ENCODE results near the gene SGSM1.

The SGSM1 gene

DNA sequence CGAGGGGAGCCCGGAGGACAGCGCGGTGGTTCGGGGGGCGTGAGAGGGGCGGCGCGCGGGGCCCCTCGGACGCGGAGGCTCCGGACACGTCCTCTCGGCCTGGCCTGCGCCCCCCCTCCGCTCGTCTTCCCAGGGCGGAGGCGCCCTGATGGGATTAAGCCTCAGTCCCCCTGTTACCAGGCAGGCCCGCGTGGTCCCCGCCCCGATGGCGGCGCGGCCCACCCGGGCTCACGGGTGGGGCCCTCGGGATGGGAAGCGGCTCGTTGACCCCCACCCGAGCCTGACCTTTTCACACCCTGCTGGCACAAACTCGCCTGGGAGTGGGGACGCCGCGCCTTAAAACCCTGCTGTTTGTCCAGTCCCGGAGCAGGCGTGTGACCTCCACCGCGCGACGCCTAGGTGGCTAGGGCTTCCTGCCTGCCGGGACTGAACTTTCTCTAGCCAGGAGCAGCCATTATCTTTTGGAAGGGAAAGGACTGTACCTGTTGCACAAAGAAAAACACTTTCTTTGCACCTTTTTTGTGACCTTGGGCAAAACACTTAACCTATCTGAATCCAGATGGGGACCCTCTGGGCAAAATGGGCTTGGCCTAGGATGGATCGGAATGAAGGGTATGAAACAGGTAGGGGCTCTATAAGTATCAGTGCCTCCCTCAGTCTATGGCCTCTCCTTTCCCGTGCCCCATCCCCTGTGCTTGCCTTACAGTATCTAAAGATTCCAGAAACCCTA is 147.5 kb downstream of the SGSM1 start:
- no peaks in the 10 kb centered on the region for H3K36me3 ChIP-seq (ENCODE audit: control insufficient read depth, insufficient read depth, low read length)
- H3K27me3 ChIP-seq (replicated peaks; ENCODE audit: control insufficient read depth, insufficient read depth, low read length): no peaks in the 10 kb centered on the region; the same call in none of the 2 replicates
- TF ChIP-seq, protein P1, sequence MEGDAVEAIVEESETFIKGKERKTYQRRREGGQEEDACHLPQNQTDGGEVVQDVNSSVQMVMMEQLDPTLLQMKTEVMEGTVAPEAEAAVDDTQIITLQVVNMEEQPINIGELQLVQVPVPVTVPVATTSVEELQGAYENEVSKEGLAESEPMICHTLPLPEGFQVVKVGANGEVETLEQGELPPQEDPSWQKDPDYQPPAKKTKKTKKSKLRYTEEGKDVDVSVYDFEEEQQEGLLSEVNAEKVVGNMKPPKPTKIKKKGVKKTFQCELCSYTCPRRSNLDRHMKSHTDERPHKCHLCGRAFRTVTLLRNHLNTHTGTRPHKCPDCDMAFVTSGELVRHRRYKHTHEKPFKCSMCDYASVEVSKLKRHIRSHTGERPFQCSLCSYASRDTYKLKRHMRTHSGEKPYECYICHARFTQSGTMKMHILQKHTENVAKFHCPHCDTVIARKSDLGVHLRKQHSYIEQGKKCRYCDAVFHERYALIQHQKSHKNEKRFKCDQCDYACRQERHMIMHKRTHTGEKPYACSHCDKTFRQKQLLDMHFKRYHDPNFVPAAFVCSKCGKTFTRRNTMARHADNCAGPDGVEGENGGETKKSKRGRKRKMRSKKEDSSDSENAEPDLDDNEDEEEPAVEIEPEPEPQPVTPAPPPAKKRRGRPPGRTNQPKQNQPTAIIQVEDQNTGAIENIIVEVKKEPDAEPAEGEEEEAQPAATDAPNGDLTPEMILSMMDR (IDR thresholded peaks at IDR 0.05; ENCODE audit: insufficient read depth, low read length, poor library complexity, severe bottlenecking): no peak
- no peak for DNase-seq (ENCODE audit: extremely low read depth, insufficient read length)
- H3K4me3 ChIP-seq (replicated peaks; ENCODE audit: low read depth, low read length): no peak overlapping the region

DNA sequence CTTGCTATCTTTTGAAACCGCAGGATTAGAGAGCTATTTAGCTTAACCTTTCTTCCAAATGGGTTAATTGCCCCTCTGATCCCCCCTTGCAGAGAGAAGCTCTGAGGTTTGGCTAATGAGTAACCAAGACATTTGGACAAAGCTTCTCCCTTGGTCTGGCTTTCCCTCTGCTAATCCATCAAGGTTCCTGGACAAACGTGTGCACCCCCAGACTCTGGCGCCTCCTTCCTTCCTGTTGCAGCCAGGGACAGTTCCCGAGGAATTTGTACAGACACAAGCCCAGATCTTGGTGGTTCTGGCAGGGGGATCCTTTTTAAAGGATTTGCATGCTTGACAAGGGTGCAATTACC is 148.1 kb downstream of the SGSM1 start:
- H3K36me3 ChIP-seq (ENCODE audit: control insufficient read depth, insufficient read depth, low read length): no peaks in the 10 kb centered on the region
- DNase-seq (ENCODE audit: extremely low read depth, insufficient read length): no peak
- no peak overlapping the region for H3K4me3 ChIP-seq (replicated peaks; ENCODE audit: low read depth, low read length)
- no peaks in the 10 kb centered on the region; the same call in none of the 2 replicates for H3K27me3 ChIP-seq (replicated peaks; ENCODE audit: control insufficient read depth, insufficient read depth, low read length)
- TF ChIP-seq, protein P1 (IDR thresholded peaks at IDR 0.05; ENCODE audit: insufficient read depth, low read length, poor library complexity, severe bottlenecking): no peak

DNA sequence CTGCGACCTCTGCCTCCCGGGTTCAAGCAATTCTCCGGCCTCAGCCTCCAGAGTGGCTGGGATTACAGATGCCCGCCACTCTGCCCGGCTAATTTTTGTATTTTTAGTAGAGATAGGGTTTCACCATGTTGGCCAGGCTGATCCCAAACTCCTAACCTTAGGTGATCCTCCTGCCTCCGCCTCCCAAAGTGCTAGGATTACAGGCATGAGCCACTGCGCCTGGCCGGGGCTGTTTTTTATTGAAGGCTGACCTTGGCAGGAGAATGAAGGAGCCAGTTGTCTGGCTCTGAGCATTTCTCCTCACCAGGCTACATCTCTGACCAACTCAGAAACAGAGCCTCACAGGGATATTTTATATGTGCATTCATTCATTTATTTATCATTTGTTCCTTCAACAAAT is 148.8 kb downstream of the SGSM1 start:
- H3K36me3 ChIP-seq (ENCODE audit: control insufficient read depth, insufficient read depth, low read length): no peaks in the 10 kb centered on the region
- no peaks in the 10 kb centered on the region; the same call in none of the 2 replicates for H3K27me3 ChIP-seq (replicated peaks; ENCODE audit: control insufficient read depth, insufficient read depth, low read length)
- no peak for DNase-seq (ENCODE audit: extremely low read depth, insufficient read length)
- H3K4me3 ChIP-seq (replicated peaks; ENCODE audit: low read depth, low read length): no peak overlapping the region
- TF ChIP-seq, protein P1 (IDR thresholded peaks at IDR 0.05; ENCODE audit: insufficient read depth, low read length, poor library complexity, severe bottlenecking): no peak

DNA sequence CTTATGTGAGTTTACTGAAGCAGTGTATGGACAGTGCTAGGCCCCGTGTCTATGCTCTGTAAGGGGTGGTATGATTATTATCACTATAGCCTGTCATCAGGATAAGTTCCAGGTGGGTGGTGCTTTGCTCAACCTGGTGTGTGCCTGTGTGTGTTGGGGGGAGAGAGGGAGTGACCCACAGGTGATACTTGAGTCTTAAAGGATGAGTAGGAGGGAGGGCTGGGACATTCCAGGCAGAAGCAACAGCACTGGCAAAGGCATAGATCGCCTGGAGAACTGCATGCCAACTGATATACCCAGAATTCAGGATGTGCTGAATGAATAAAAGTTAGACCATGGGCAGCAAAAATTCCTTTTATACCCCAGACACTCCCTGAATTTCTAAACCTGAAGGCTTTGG is 151.0 kb downstream of the SGSM1 start:
- no peaks in the 10 kb centered on the region; the same call in none of the 2 replicates for H3K27me3 ChIP-seq (replicated peaks; ENCODE audit: control insufficient read depth, insufficient read depth, low read length)
- TF ChIP-seq, protein P1 (IDR thresholded peaks at IDR 0.05; ENCODE audit: insufficient read depth, low read length, poor library complexity, severe bottlenecking): no peak
- no peak overlapping the region for H3K4me3 ChIP-seq (replicated peaks; ENCODE audit: low read depth, low read length)
- no peak for DNase-seq (ENCODE audit: extremely low read depth, insufficient read length)
- no peaks in the 10 kb centered on the region for H3K36me3 ChIP-seq (ENCODE audit: control insufficient read depth, insufficient read depth, low read length)

DNA sequence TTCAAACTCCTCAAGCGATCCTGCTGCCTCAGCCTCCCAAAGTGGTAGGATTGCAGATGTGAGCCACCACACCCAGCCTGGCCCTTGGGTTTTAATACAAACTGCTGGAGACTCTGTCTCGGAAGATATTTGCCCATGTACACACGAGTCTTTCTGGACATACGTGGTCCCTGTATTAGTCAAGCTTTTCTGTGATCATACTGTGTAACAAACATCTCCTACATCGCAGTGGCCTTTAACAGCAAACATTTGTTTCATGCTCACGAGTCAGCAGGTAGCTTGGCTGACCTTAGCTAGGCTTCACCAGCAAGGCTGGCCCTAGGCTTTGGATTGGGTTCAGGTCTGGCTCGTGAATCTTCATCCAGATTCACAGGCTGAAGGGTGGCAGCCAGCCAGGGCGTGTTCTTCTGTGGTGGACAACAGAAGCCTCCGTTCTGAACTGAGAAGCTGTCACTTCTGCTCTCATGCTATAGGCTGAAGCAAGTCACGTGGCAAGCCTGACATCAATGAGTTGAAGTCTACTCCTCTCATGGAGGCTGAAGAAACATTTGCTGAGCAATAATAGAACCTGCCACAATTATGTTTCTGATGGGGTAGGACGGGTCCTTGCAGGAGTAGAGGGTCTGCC is 155.3 kb downstream of the SGSM1 start:
- TF ChIP-seq, protein P1 (IDR thresholded peaks at IDR 0.05; ENCODE audit: insufficient read depth, low read length, poor library complexity, severe bottlenecking): no peak
- no peak for DNase-seq (ENCODE audit: extremely low read depth, insufficient read length)

More for the DNA sequence above, 155.3 kb downstream of the SGSM1 start:
- Histone ChIP-seq H3K36me3 (ENCODE audit: control insufficient read depth, insufficient read depth, low read length) (no peaks in the 10 kb centered on the region), H3K4me3 (replicated peaks; ENCODE audit: low read depth, low read length) (no peak overlapping the region), H3K27me3 (replicated peaks; ENCODE audit: control insufficient read depth, insufficient read depth, low read length) (no peaks in the 10 kb centered on the region)

All from GM06990 (cell line).